ENCODE results near the gene GNG10.

GRCh38 chr9:111628411-111628810 is 33.0 kb upstream of the GNG10 start:
- TF ChIP-seq CTCF (conservative IDR thresholded peaks at IDR 0.05) (no peak), ZFX (IDR thresholded peaks at IDR 0.05) (no peak)

Data from C4-2B (cell line).